Measurements from ENCODE around the gene ICA1. TPM values are rescaled to one million over a fixed set of nuclear protein-coding genes. Genes with fewer than 3 reads are reported as not detected.

The ICA1 gene
- total RNA-seq, 1 experiment from 2014 or later: 28.8 TPM

DNA sequence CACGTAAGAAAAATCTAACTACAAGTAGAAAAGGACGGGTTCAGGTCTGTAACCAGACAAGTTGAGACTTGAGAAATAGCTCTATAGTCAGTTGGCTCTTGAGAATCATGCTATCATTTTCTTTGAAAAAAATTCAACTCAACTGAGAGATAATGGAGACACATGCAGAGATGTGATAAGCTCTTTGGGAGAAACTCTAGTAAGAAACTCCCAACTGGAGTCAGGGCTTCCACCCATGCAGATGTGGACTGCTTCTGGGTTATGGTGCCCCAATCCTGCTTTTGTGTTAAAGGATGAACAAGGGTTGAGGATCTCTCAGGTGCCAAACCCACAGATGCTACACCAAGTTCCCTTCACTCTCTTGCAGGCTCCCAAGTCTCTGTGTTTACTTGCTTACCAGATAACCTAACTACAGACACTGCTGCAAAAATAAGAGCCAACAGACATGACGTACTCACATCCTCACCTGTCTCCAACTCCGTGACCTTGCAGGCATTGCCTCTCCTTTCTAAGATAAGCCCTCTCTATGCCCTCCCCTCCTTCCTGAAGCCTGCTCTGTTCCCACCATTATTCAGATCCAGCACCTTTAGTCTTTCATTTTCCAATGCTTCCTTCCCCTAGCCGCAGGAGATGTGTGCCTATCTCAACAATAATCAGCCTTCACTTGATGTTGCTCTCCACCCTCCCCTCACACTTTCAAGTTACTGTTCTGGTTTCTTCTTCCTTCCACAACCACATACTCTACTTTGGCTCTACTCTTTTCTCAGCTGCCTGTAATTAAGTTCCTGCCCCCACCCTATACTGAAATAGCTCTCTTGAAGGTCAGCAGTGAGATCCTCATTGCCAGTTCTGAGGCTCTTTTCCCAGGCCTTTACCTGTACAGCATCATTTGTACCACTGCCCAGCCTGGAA, 130.0 kb downstream of the ICA1 start:
- Histone ChIP-seq H2AK5ac (ENCODE audit: insufficient read length, low read length) (no peak overlapping the region), H3K9ac (ENCODE audit: extremely low read depth, insufficient read length, low read length) (no peak overlapping the region), H3K79me1 (ENCODE audit: insufficient read depth, low read depth, low read length, poor library complexity, severe bottlenecking) (no peaks in the 10 kb centered on the region), H2BK12ac (ENCODE audit: insufficient read length, low read depth, low read length) (no peak overlapping the region), H4K91ac (ENCODE audit: insufficient read length, low read depth, low read length) (no peak overlapping the region), H2BK120ac (ENCODE audit: low read depth, low read length, poor library complexity, severe bottlenecking) (no peak overlapping the region), H3K18ac (ENCODE audit: insufficient read length, low read depth, low read length) (no peak overlapping the region), H3T11ph (ENCODE audit: low read length) (no peak overlapping the region), H2BK15ac (ENCODE audit: low read depth, low read length) (no peak overlapping the region), H3K56ac (ENCODE audit: insufficient read length, low read depth, low read length) (no peak overlapping the region), H2AFZ (ENCODE audit: low read length) (no peak overlapping the region), H3K4ac (ENCODE audit: low read depth, low read length) (no peak overlapping the region), H3K23ac (ENCODE audit: insufficient read length, low read depth, low read length) (no peak overlapping the region), H3K23me2 (ENCODE audit: insufficient read length, low read depth, low read length, poor library complexity, severe bottlenecking) (no peaks in the 10 kb centered on the region), H2BK20ac (ENCODE audit: low read depth, low read length, poor library complexity, severe bottlenecking) (no peak overlapping the region), H4K20me1 (ENCODE audit: control insufficient read depth, insufficient read depth, insufficient read length) (no peaks in the 10 kb centered on the region), H3K4me1 (ENCODE audit: insufficient read depth, low read length) (no peaks in the 10 kb centered on the region), H3K27me3 (ENCODE audit: insufficient read depth, low read length) (no peaks in the 10 kb centered on the region), H4K5ac (ENCODE audit: insufficient read length, low read depth, low read length) (no peak overlapping the region), H2BK5ac (ENCODE audit: insufficient read length, low read length) (no peak overlapping the region), H3K4me2 (ENCODE audit: insufficient read depth, insufficient read length, low read length) (no peak overlapping the region), H3K9me3 (ENCODE audit: control insufficient read depth, low read depth, low read length) (no peaks in the 10 kb centered on the region), H3K79me2 (ENCODE audit: insufficient read depth, low read length) (no peaks in the 10 kb centered on the region), H4K8ac (replicated peaks; ENCODE audit: insufficient read length, low read depth, low read length) (no peak overlapping the region), H3K14ac (ENCODE audit: insufficient read depth, low read length) (no peak overlapping the region), H3K27ac (ENCODE audit: insufficient read length, low read depth, low read length) (no peak overlapping the region)
- H3K27me3 Mint-ChIP-seq (ENCODE audit: low read depth): no peaks in the 10 kb centered on the region
- WGBS (ENCODE audit: extremely low coverage, insufficient read length, low lambda C conversion rate): no CpG with 5 or more reads among the region's 5 CpGs
- H3K36me3 Mint-ChIP-seq (ENCODE audit: insufficient read depth in 1 of 3, low read depth in 3 of 3): peaks cover 0 to 6% (median 3%) of the 10 kb centered on the region in 3 experiments; a peak in 3 of 7 replicates
- no peak for DNase-seq
- TF ChIP-seq, protein P1, sequence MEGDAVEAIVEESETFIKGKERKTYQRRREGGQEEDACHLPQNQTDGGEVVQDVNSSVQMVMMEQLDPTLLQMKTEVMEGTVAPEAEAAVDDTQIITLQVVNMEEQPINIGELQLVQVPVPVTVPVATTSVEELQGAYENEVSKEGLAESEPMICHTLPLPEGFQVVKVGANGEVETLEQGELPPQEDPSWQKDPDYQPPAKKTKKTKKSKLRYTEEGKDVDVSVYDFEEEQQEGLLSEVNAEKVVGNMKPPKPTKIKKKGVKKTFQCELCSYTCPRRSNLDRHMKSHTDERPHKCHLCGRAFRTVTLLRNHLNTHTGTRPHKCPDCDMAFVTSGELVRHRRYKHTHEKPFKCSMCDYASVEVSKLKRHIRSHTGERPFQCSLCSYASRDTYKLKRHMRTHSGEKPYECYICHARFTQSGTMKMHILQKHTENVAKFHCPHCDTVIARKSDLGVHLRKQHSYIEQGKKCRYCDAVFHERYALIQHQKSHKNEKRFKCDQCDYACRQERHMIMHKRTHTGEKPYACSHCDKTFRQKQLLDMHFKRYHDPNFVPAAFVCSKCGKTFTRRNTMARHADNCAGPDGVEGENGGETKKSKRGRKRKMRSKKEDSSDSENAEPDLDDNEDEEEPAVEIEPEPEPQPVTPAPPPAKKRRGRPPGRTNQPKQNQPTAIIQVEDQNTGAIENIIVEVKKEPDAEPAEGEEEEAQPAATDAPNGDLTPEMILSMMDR (conservative IDR thresholded peaks at IDR 0.05): no peak
- no peak overlapping the region for H3K4me3 Mint-ChIP-seq
- H3K4me1 Mint-ChIP-seq: no peaks in the 10 kb centered on the region; a peak in 1 of 4 replicates
- H3K9me3 Mint-ChIP-seq: no peaks in the 10 kb centered on the region; a peak in 1 of 5 replicates
- H3K27ac Mint-ChIP-seq: no peak overlapping the region; a peak in 1 of 7 replicates

Data from H9 (cell line).